HepG2 (cell line): ENCODE results near the gene CCM2L. TPM values are rescaled to one million over a fixed set of nuclear protein-coding genes. Genes with fewer than 3 reads are reported as not detected.

Experiments
- ARNT ChIP-seq: fragments of 450-650 bp; IDR thresholded peaks from 2 replicates; pipeline ENCODE4 v1.6.1; 2017
- BRCA1 ChIP-seq: sonication (generic); formaldehyde crosslinking; IDR thresholded peaks from 2 replicates; pipeline ENCODE4 v1.4.0; 2020; ENCODE audit warnings: missing genetic modification reagents
- CBFB ChIP-seq: sonication (generic); formaldehyde crosslinking; IDR thresholded peaks from 2 replicates; pipeline ENCODE4 v1.4.0; 2020; ENCODE audit warnings: missing genetic modification reagents
- DNMT3B ChIP-seq: conservative IDR thresholded peaks from 2 replicates; pipeline ENCODE4 v1.6.1; 2016; ENCODE audit warnings: missing biosample characterization, control low read depth
- EHMT2 ChIP-seq: fragments of 200-600 bp; sonication (generic); IDR thresholded peaks from 2 replicates; pipeline ENCODE4 v1.7.0; 2017; ENCODE audit warnings: antibody characterized with exemption, low read depth, low read length, borderline replicate concordance
- FLYWCH1 ChIP-seq: sonication (generic); formaldehyde crosslinking; IDR thresholded peaks from 2 replicates; pipeline ENCODE4 v1.8.1; 2023; ENCODE audit warnings: mild to moderate bottlenecking, missing genetic modification reagents
- GATA4 ChIP-seq: sonication (generic); IDR thresholded peaks from 2 replicates; pipeline ENCODE4 v1.6.1; 2016; ENCODE audit warnings: antibody characterized with exemption, low read depth, borderline replicate concordance
- HOXA5 ChIP-seq: sonication (generic); formaldehyde crosslinking; IDR thresholded peaks from 2 replicates; pipeline ENCODE4 v1.4.0; 2020; ENCODE audit warnings: missing genetic modification reagents
- IKZF5 ChIP-seq: IDR thresholded peaks from 2 replicates; pipeline ENCODE4 v1.6.1; 2018; ENCODE audit warnings: missing genetic modification reagents, mild to moderate bottlenecking, missing compliant biosample characterization
- JARID2 ChIP-seq: sonication (generic); formaldehyde crosslinking; IDR thresholded peaks from 2 replicates; pipeline ENCODE4 v1.8.1; 2023; ENCODE audit warnings: missing genetic modification reagents, inconsistent platforms; ENCODE audit not compliant: insufficient replicate concordance
- KLF15 ChIP-seq: sonication (generic); formaldehyde crosslinking; IDR thresholded peaks from 2 replicates; pipeline ENCODE4 v1.8.1; 2023; ENCODE audit warnings: borderline replicate concordance, mild to moderate bottlenecking, inconsistent platforms, missing genetic modification reagents, mixed read lengths
- MED8 ChIP-seq: sonication (generic); formaldehyde crosslinking; IDR thresholded peaks from 2 replicates; pipeline ENCODE4 v1.8.1; 2023; ENCODE audit warnings: mild to moderate bottlenecking, missing genetic modification reagents; ENCODE audit not compliant: insufficient replicate concordance
- MIER3 ChIP-seq: IDR thresholded peaks from 2 replicates; pipeline ENCODE4 v1.6.1; 2016; ENCODE audit warnings: missing compliant biosample characterization, borderline replicate concordance
- SRSF4 ChIP-seq: fragments of 200-400 bp; formaldehyde crosslinking; IDR thresholded peaks from one replicate; pipeline ENCODE4 v1.6.1; 2018; ENCODE audit warnings: mild to moderate bottlenecking, low read depth, low read length, moderate library complexity; ENCODE audit not compliant: poor library complexity, severe bottlenecking
- TBL1XR1 ChIP-seq: fragments of 150-350 bp; IDR thresholded peaks from 2 replicates; pipeline ENCODE4 v1.6.1; 2014; ENCODE audit warnings: borderline replicate concordance, low read length; ENCODE audit not compliant: partially characterized antibody
- TEF ChIP-seq: sonication (generic); formaldehyde crosslinking; IDR thresholded peaks from 2 replicates; pipeline ENCODE4 v1.5.0; 2020; ENCODE audit warnings: missing genetic modification reagents
- ZNF274 ChIP-seq: sonication (generic); formaldehyde crosslinking; IDR thresholded peaks from 2 replicates; pipeline ENCODE4 v1.5.1; 2020; ENCODE audit warnings: mild to moderate bottlenecking, missing genetic modification reagents
- ZNF296 ChIP-seq: sonication (generic); formaldehyde crosslinking; conservative IDR thresholded peaks from 2 replicates; pipeline ENCODE4 v1.5.0; 2020; ENCODE audit warnings: mild to moderate bottlenecking, missing genetic modification reagents
- ZNF414 ChIP-seq: sonication (generic); formaldehyde crosslinking; IDR thresholded peaks from 2 replicates; pipeline ENCODE4 v1.5.0; 2020; ENCODE audit warnings: missing genetic modification reagents
- ZNF543 ChIP-seq: sonication (generic); formaldehyde crosslinking; IDR thresholded peaks from 2 replicates; pipeline ENCODE4 v1.4.0; 2020; ENCODE audit warnings: mild to moderate bottlenecking, missing genetic modification reagents
- ZNF563 ChIP-seq: sonication (generic); formaldehyde crosslinking; IDR thresholded peaks from 2 replicates; pipeline ENCODE4 v1.8.0; 2022; ENCODE audit warnings: mild to moderate bottlenecking, moderate library complexity, missing genetic modification reagents
- ZNF766 ChIP-seq: sonication (generic); formaldehyde crosslinking; IDR thresholded peaks from 2 replicates; pipeline ENCODE4 v1.5.0; 2020; ENCODE audit warnings: missing genetic modification reagents, borderline replicate concordance
- polyA plus RNA-seq, 8 experiments: library from polyadenylated mRNA; depleted of rRNA in 3 of 8; stranded (reverse) in 7 of 8; unstranded in 1 of 8; fragments of >200 nt; fragmentation: Illumina TruSeq in 4 of 8; extraction: Trizol in 4 of 8; gene quantifications; 2 replicates each; pipeline versions ENCODE4 v1.2.1 to v1.2.3, GENCODE V29; 2011 to 2016; ENCODE audit warnings: low read depth in 4 of 8, missing spikeins in 1 of 8, mixed read lengths in 1 of 8; ENCODE audit not compliant: insufficient read depth in 1 of 8
- total RNA-seq, 5 experiments: library from RNA; depleted of rRNA; stranded (reverse); fragments of >200 nt; fragmentation: Illumina TruSeq; extraction: Trizol; gene quantifications; 2 replicates each; pipeline ENCODE4 v1.2.3, GENCODE V29; 2016; ENCODE audit warnings: low read depth in 1 of 5
- TF ChIP-seq, protein P1 (sequence below): conservative IDR thresholded peaks from 2 replicates; pipeline ENCODE4 v1.6.1; 2018; ENCODE audit warnings: missing genetic modification reagents
- TF ChIP-seq, protein P2 (sequence below): sonication (generic); formaldehyde crosslinking; IDR thresholded peaks from 2 replicates; pipeline ENCODE4 v1.5.0; 2020; ENCODE audit warnings: mild to moderate bottlenecking, missing genetic modification reagents

CCM2L gene
- total and polyA plus RNA-seq, 2 of the 13 experiments (the other 11 are each of a cell fraction or from before 2014, with no cell fraction given) = 0.15 TPM; not detected in 1

- TF ChIP-seq ZNF414 (CRISPR knock-in tag) (peak; percentile 100), TEF (CRISPR knock-in tag) (peak; percentile 100), DNMT3B (CRISPR knock-in tag) (peak; percentile 100), CBFB (CRISPR knock-in tag) (peak; percentile 100), MED8 (peak; percentile 100), JARID2 (peak; percentile 100), ZNF274 (peak; percentile 100), IKZF5 (CRISPR knock-in tag) (peak; percentile 100), ZNF296 (CRISPR knock-in tag) (peak; percentile 100), MIER3 (peak; percentile 100), GATA4 (no peak), HOXA5 (CRISPR knock-in tag) (peak; percentile 100), BRCA1 (peak; percentile 100), ZNF543 (peak; percentile 100), ZNF766 (CRISPR knock-in tag) (peak; percentile 100), SRSF4 (no peak), FLYWCH1 (CRISPR knock-in tag) (peak; percentile 100), TBL1XR1 (no peak), ARNT (no peak), ZNF563 (CRISPR knock-in tag) (peak; percentile 100), KLF15 (peak; percentile 100), EHMT2 (peak; percentile 100)
- TF ChIP-seq, protein P1, sequence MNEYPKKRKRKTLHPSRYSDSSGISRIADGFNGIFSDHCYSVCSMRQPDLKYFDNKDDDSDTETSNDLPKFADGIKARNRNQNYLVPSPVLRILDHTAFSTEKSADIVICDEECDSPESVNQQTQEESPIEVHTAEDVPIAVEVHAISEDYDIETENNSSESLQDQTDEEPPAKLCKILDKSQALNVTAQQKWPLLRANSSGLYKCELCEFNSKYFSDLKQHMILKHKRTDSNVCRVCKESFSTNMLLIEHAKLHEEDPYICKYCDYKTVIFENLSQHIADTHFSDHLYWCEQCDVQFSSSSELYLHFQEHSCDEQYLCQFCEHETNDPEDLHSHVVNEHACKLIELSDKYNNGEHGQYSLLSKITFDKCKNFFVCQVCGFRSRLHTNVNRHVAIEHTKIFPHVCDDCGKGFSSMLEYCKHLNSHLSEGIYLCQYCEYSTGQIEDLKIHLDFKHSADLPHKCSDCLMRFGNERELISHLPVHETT (CRISPR knock-in tag) = peak; percentile 100
- TF ChIP-seq, protein P2, sequence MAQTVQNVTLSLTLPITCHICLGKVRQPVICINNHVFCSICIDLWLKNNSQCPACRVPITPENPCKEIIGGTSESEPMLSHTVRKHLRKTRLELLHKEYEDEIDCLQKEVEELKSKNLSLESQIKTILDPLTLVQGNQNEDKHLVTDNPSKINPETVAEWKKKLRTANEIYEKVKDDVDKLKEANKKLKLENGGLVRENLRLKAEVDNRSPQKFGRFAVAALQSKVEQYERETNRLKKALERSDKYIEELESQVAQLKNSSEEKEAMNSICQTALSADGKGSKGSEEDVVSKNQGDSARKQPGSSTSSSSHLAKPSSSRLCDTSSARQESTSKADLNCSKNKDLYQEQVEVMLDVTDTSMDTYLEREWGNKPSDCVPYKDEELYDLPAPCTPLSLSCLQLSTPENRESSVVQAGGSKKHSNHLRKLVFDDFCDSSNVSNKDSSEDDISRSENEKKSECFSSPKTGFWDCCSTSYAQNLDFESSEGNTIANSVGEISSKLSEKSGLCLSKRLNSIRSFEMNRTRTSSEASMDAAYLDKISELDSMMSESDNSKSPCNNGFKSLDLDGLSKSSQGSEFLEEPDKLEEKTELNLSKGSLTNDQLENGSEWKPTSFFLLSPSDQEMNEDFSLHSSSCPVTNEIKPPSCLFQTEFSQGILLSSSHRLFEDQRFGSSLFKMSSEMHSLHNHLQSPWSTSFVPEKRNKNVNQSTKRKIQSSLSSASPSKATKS (CRISPR knock-in tag) = peak; percentile 100
These were observed 41.7 kb upstream of the CCM2L start (continued) for GRCh38 chr20:31968291-31969126.
